Activated gamma-delta T cell treated with Interleukin-2 at 50 U/mL for 16 hours (primary cell): ENCODE results near the gene CHD6.

Experiments
- DNase-seq: peaks from one replicate; pipeline ENCODE4 v3.0.0-alpha.2; 2020

The CHD6 gene

DNA sequence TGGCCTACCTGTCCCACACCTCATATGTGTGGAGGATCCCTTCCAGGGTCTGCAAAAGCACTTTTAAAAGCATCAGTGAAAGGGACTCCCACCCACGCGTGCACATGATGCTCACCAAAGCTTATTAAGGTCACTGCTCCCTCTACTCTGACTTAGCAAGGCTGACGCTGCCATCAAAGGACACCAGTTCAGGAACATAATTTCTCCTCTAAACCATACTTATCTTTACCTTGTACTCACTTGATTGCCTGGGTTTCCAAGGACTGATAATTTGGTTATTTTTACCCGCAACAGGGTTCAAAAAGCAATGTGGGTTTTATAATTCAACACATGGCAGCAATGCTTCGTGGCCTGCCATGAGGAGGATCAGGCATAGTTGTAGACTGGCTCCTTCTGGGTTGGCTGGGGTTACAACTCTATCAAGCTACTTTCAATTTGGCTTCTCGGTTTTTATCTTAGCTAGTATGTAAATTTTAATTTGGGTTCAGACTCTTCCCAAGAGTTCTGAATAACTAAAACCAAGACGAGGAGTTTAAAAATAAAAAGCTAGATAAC lies 199.4 kb downstream of the CHD6 start:
- DNase-seq: no peak

DNA sequence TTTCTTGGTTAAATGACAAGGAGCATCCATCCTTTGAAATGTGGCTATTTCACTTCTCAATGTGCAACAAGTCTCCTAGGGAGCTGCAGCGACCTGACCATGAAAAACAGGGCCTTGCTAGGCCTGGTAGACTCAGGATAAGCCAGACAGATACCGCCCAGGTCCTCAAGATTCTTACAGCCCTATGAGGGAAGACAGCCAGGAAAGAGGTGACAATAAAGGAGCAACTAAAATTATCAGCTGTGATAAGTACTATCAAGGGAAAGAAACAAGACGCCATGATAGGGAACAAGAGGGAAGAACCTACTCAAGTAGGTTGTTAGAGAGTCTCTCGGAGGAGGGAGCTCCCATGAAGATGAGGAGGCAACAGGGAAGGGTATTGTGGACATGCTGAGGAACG lies 200.1 kb downstream of the CHD6 start:
- no peak for DNase-seq

- DNase-seq: no peak
Measured at GRCh38 chr20:41415191-41415590, 203.0 kb downstream of the CHD6 start.

DNA sequence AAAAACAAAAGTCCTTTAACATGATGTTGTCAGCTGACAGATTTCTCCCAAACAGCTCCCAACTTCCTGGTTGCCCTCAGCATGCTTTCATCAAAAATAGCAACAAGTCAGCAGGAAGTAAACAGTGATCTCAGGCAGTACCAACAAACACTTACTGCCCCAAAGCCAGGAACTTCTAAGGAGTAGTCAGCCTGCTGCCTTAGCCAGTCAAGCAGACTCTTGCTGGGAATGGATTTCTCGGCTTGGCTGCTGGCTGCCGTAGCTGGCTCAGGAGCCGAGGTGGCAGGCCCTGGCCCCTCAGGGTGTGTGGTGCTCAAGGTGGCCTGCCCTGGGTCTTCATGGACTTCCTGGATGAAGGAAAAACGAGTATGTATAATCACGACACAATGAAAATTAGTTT lies 205.0 kb downstream of the CHD6 start:
- no peak for DNase-seq

GRCh38 chr20:41412324-41413120 lies 205.7 kb downstream of the CHD6 start:
- no peak for DNase-seq

DNA sequence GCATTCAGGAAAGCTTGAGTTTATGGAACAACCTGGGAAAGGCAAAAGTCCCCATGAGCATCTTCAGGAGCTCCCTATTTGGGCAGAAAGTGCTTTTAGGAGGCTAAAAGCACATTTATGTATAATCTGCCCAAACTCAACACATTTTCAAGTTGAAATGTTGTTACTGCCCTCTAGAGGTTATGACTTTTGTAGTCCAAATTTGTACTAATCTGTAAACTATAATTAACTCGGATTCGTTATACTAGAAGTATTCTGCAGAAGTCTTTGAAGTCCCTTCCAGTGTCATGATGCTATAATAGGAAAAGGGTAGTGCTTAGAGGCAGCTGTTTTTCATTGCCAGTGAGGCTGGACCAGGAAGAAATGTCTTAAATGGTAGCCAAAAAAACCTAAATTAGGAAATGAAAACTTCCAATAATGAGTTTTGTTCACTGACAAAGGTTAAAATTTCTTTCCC lies 206.8 kb downstream of the CHD6 start:
- no peak for DNase-seq

- no peak for DNase-seq
Measured at GRCh38 chr20:41408986-41409385, 209.2 kb downstream of the CHD6 start.

DNA sequence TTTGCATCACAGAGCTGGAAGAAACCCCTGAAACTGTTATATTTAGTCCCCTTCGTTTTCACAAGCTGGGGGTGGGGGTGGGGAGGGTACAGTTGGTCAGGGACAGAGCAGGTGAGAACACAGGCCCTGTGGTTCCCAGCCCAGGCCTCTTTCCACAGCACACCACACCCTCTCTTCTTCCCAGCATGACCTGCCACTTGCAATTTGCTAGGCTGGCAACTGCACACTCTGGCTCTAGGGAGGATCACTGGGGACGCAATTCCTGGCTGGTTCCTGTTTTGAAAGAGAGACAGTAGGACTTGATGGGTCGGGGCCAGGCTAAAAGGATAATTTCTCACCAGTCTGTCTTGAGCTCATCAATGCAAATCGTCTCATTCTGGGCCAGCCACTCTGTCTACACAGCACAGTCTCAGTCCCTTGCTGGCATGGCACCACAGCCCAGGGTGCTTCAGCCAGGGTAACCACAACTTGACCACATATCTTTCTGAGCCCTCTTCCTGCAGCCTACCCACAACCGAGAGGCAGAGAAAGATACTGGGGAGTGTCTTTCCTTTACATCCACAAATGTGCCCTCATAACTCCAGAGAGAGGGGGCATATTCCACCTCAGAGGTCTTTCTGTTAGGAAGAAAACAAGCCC lies 209.9 kb downstream of the CHD6 start:
- no peak for DNase-seq

GRCh38 chr20:41407607-41408006 lies 210.6 kb downstream of the CHD6 start:
- no peak for DNase-seq

- no peak for DNase-seq
Measured at GRCh38 chr20:41406896-41407444, 211.2 kb downstream of the CHD6 start.

- DNase-seq: no peak
Measured at GRCh38 chr20:41406353-41406752, 211.8 kb downstream of the CHD6 start.

DNA sequence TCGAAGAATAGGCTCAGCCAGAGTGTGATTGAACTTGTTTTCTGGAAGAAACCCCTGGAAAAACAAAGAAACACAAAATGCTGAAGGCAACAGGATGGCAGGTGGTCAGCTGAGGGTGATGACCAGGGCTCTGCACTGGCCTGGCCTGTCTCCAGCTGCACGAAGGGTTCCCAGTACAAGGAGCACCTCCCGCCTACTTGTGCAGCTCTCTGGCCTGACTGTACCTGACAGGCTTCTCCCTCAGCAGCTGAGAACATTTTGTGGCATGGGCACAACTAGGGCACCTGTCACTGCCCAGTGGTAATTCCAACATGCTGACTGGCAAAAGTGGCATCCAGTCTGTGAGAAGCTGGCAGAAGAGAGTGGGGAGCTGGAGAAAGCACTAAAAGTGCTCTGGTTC lies 212.7 kb downstream of the CHD6 start:
- DNase-seq: no peak

DNA sequence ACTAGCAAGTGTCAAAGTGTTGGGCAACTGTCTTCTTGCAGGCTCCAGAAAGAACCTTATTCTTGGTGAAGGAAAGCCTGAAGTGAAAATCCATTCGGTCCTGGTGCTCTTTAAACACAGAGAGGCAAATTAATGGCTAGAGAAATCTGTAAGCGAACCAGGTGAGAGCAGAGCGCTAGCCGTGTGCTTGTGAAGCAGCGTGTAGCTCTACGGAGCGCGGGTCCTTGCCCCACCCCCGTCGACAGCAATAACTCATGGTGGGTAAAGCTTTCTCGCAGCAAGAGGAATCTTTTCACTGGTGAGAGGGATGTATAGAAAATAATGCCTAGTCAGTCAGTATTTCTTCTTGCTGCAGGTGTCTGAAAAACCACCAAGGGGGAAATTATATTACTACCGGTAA lies 214.6 kb downstream of the CHD6 start:
- no peak for DNase-seq

DNA sequence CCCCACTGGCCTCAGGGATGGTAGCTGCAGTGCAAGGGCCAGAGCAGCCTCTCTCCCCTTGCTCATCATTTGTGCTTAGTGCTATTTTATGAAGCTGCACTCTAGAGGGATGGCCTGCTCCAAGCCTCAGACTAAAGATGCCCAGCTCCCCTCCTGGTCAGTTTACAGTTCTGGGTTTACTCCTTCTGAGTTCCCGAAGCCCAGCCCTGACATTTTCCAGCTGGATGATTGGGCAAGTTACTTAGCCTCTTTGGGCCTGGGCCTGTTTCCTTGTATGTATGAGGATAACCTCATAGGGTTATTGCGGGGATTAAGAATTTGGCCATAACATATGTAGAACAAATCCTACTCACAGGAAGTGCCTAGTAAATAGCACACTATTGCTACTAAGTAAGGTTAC lies 219.8 kb downstream of the CHD6 start:
- no peak for DNase-seq

GRCh38 chr20:41395667-41396664 lies 222.2 kb downstream of the CHD6 start:
- no peak for DNase-seq

DNA sequence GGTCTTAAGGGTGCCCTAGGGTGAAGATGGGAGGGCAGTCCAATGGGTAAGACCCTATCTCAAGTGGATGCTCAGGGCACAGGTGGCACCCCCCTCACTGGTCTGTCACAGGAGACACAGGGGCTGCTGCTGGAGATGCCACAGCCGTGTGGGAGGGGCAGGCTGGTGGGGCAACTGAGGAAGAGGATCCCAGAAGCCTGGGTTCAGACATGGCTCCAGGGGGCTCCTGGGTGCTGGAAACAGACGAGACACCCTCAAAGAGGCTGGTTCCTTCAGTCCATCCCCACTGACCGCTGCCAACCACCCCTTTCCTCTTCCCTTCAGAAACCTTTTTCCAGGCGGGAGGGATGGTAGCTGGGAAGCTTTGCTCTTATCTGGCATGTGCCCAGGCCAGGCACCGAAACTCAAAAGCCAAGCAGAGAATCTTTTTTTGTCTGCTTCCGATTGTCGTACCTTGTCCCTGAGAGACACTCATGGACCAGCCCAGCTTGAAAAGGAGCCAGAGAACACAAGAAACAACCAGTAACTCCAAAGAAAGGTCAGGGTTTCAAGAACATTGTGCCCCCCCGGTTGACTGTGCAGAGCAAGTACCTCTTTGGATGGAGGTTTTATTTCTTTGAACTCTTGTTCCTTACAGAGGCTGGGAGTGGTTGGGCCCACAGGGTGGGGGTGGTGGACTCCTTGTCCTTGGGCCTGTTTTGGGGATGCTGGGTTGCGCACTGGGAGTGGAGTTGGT lies 223.1 kb downstream of the CHD6 start:
- DNase-seq: no peak

DNA sequence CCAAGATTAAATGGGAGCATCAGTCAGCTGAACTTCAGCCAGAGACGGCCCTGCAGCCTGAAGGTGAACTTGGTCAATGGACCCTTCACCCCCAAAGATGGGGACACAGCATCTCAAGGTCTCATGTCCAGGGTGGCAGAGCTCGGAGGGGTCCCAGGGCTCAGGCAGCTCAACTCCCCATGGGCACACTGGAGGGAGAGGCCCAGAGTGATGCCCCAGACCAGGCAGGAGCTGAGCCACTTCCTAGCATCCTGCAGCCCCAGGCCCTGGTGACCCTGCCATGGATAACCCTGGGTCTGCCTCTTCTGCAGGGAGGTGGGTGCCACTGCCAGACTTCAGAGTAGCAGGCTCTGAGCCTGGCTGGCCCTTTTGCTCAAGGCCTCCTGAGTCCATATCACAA lies 224.1 kb downstream of the CHD6 start:
- DNase-seq: no peak

DNA sequence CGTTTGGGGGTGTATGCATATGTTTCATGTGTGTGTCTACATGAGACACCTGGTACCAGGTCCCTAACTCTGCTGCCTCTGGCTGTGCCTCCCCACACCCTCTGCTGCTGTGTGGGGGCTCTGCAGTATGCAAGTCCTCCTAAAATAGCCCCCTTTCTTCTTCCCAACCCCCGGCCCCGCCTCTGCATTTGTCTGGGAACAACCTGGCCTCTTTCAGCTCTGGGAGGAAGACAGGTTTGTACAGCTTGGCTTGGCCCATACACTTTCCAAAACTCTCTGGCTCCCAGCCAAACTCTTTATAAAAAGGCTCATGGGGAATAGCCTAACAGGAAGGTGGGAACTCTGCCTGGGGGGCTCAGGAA lies 224.5 kb downstream of the CHD6 start:
- DNase-seq: no peak

GRCh38 chr20:41392871-41393704 lies 225.1 kb downstream of the CHD6 start:
- no peak for DNase-seq

GRCh38 chr20:41392295-41392694 lies 225.9 kb downstream of the CHD6 start:
- DNase-seq: no peak

GRCh38 chr20:41391587-41392001 lies 226.6 kb downstream of the CHD6 start:
- DNase-seq: no peak
